GM12878 (cell line): Measurements from ENCODE around the gene KCNQ1. TPM values are rescaled to one million over a fixed set of nuclear protein-coding genes. Genes with fewer than 3 reads are reported as not detected.

Experiments used
- ATF3 ChIP-seq: IDR thresholded peaks from 2 replicates; pipeline ENCODE4 v1.6.1; 2011; ENCODE audit warnings: low read depth, mild to moderate bottlenecking, low read length, moderate library complexity, borderline replicate concordance; ENCODE audit errors: extremely low read depth
- CHD2 ChIP-seq: IDR thresholded peaks from 2 replicates; pipeline ENCODE4 v1.6.1; 2011; ENCODE audit warnings: low read depth, low read length, improper control_type of control experiment, borderline replicate concordance
- EED ChIP-seq: sonication (generic); IDR thresholded peaks from 2 replicates; pipeline ENCODE4 v1.6.1; 2016; ENCODE audit warnings: antibody characterized with exemption, low read depth
- FOXM1 ChIP-seq: IDR thresholded peaks from 2 replicates; pipeline ENCODE4 v1.6.1; 2012; ENCODE audit warnings: low read depth, mild to moderate bottlenecking, inconsistent platforms, low read length, moderate library complexity
- HDAC6 ChIP-seq: fragments of 200-600 bp; sonication (generic); IDR thresholded peaks from one replicate; pipeline ENCODE4 v1.8.0; 2017; ENCODE audit warnings: antibody characterized with exemption; ENCODE audit not compliant: unreplicated experiment
- NFYB ChIP-seq: IDR thresholded peaks from 2 replicates; pipeline ENCODE4 v1.6.1; 2011; ENCODE audit warnings: low read depth, mild to moderate bottlenecking, low read length, improper control_type of control experiment, moderate library complexity; ENCODE audit not compliant: insufficient read depth
- NRF1 ChIP-seq: conservative IDR thresholded peaks from 2 replicates; pipeline ENCODE4 v1.6.1; 2011; ENCODE audit warnings: mild to moderate bottlenecking, low read depth, low read length, improper control_type of control experiment
- SP1 ChIP-seq: IDR thresholded peaks from one replicate; pipeline ENCODE4 v1.6.1; 2011; ENCODE audit warnings: low read depth, low read length
- TCF12 ChIP-seq: IDR thresholded peaks from 2 replicates; pipeline ENCODE4 v1.6.1; 2011; ENCODE audit warnings: low read depth, mild to moderate bottlenecking, low read length
- ZBED1 ChIP-seq: IDR thresholded peaks from 2 replicates; pipeline ENCODE4 v1.6.1; 2016; ENCODE audit warnings: borderline replicate concordance
- ZBTB11 ChIP-seq: fragments of 450-650 bp; formaldehyde crosslinking; IDR thresholded peaks from 2 replicates; pipeline ENCODE4 v1.5.0; 2022; ENCODE audit warnings: mild to moderate bottlenecking, missing genetic modification characterization
- polyA plus RNA-seq, 11 experiments: library from polyadenylated mRNA; depleted of rRNA in 4 of 11; unstranded in 6 of 11; stranded (reverse) in 5 of 11; fragments of >200 nt; fragmentation: Nextera tagmentation in 4 of 11; fragmentation: Illumina TruSeq in 1 of 11; extraction: Ambion mirVana in 4 of 11; extraction: Trizol in 1 of 11; gene quantifications; 1 replicate in 1 of 11; 2 replicates in 10 of 11; pipeline versions ENCODE4 v1.2.1 to v1.2.3, GENCODE V29; 2011 to 2016; ENCODE audit warnings: inconsistent platforms in 2 of 11, missing spikeins in 2 of 11, low read depth in 1 of 11
- total RNA-seq, 4 experiments: library from RNA; depleted of rRNA in 3 of 4; stranded (reverse); fragments of >200 nt in 3 of 4; fragmentation: Illumina TruSeq in 1 of 4; extraction: Trizol in 1 of 4; gene quantifications; 2 replicates each; pipeline versions ENCODE4 v1.2.1 to v1.2.3, GENCODE V29; 2013 to 2021

The KCNQ1 gene
- total and polyA plus RNA-seq, 10 of the 15 experiments (the other 5 are each of a cell fraction or from before 2014, with no cell fraction given), result 0.03 to 0.15 (median 0.12) TPM; not detected in 7

GRCh38 chr11:2885678-2886081 lies 440.9 kb downstream of the KCNQ1 start, which contains the start of gene CDKN1C (continued):
- TF ChIP-seq EED (no peak), HDAC6 (no peak), NRF1 (no peak), SP1 (no peak), FOXM1 (no peak), ZBED1 (no peak), ATF3 (no peak), ZBTB11 (no peak), CHD2 (no peak), NFYB (0 out of 2 replicates have a peak, but pooled peaks have one; percentile 47), TCF12 (peak; percentile 51; the same call in 1 of the 2 replicates)
